ENCODE measurements around the gene TTC34.
"Not testable (repeated sequence)": the region's sequence is repeated elsewhere in the genome, so short reads cannot be mapped to it uniquely, and the experiment has no call there.

DNA sequence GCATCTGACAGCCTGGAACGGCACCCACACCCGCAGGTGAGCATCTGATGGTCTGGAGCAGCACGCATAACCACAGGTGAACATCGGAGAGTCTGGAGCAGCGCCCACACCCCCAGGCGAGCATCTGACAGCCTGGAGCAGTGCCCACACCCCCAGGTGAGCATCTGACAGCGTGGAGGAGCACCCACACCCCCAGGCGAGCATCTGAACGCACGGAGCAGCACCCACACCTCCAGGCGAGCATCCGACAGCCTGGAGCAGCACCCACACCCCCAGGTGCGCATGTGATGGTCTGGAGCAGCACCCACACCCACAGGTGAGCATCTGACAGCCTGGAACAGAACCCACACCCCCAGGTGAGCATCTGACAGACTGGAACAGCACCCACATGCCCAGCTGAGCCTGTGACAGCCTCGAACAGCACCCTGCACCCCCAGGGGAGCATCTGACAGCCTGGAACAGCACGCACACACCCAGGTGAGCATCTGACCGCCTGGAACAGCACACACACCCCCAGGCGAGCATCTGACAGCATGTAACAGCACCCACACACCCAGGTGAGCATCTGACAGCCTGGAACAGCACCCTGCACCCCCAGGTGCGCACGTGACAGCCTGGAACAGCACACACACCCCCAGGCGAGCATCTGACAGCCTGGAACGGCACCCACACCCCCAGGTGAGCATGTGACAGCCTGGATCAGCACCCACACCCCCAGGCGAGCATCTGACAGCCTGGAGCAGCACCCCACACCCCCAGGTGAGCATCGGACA, 115.2 kb downstream of the TTC34 start:
- not testable (repeated sequence) for TF ChIP-seq EZH2 (IDR thresholded peaks at IDR 0.05; ENCODE audit: low read depth, unreplicated experiment); POLR2AphosphoS5 (IDR thresholded peaks at IDR 0.05; ENCODE audit: low read depth); EZH2phosphoT487 (IDR thresholded peaks at IDR 0.05; ENCODE audit: unreplicated experiment); CREB1 (CRISPR knock-in tag; IDR thresholded peaks at IDR 0.05; ENCODE audit: low read depth); NANOG (IDR thresholded peaks at IDR 0.05; ENCODE audit: borderline replicate concordance)
- TF ChIP-seq, protein P1, sequence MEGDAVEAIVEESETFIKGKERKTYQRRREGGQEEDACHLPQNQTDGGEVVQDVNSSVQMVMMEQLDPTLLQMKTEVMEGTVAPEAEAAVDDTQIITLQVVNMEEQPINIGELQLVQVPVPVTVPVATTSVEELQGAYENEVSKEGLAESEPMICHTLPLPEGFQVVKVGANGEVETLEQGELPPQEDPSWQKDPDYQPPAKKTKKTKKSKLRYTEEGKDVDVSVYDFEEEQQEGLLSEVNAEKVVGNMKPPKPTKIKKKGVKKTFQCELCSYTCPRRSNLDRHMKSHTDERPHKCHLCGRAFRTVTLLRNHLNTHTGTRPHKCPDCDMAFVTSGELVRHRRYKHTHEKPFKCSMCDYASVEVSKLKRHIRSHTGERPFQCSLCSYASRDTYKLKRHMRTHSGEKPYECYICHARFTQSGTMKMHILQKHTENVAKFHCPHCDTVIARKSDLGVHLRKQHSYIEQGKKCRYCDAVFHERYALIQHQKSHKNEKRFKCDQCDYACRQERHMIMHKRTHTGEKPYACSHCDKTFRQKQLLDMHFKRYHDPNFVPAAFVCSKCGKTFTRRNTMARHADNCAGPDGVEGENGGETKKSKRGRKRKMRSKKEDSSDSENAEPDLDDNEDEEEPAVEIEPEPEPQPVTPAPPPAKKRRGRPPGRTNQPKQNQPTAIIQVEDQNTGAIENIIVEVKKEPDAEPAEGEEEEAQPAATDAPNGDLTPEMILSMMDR (conservative IDR thresholded peaks at IDR 0.05; ENCODE audit: low read depth in 2 of 2) = not testable (repeated sequence)
